GM19395 (cell line): ENCODE data around the gene KHK.

Experiments
- ATAC-seq: cut with Tn5 transposase; IDR thresholded peaks from one replicate; pipeline ENCODE4 v1.9.1; 2021; ENCODE audit warnings: mild to moderate bottlenecking, moderate library complexity; ENCODE audit not compliant: unreplicated experiment

Gene KHK

DNA sequence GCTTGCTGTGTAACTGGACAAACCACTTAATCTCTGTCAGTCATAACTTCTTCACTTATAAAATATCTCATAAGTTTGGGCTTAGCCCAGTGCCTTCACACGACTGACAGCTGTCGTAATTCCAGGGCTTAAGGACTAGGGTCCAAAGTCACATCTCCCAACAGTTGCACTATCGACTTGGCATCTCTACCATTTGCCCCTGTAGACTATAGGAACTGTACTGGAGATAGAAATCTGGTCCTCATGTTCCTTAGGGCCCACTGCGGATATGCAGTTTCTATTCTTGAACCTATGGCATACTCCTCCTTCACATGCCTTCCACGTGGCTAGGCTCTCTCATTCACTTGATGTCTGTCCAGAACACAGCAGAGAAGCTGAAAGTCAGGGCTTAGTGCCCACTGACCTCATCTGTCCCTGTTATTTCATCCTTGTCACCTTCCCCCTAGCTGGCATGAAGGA is 39.7 kb downstream of the KHK start:
- ATAC-seq, result no peak

GRCh38 chr2:27127883-27128667 is 41.5 kb downstream of the KHK start:
- ATAC-seq, result no peak

- no peak for ATAC-seq
Observed at GRCh38 chr2:27128668-27129571, 42.3 kb downstream of the KHK start.

DNA sequence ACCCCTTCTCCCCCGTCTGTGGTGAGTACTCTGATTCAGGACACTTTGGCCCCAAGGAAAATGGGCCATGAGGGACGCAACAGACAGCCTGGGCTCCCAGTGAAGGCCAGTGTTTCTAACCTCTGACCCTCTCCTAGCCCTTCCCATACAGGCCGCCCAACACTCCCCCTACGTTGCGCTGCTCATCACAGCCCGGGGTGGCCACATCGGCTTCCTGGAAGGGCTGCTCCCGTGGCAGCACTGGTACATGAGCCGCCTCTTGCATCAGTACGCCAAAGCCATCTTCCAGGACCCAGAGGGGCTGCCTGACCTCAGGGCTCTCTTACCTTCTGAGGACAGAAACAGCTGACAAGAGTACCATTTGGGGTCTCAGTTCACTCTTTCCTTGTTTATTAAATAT is 43.8 kb downstream of the KHK start:
- no peak for ATAC-seq

DNA sequence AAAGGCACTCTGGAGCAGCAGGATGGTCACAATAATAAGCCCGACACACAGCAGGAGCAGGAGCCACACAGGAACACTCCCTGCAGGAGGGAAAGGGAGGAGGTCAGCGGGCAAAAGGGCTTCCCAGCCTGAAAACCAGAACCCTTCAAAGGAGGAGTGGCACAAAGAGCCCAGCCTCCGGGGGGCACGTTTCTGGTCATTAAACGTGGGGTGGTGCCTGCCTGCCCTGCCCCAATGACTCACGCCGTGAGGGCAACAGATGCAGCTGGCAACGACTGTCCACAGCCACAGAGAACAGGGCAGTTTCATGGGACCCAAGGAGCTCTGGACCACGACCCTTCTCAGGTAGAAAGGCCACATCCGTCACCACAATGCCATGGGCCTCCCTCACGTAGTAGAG is 44.9 kb downstream of the KHK start:
- ATAC-seq, result no peak

GRCh38 chr2:27133195-27133875 is 46.8 kb downstream of the KHK start:
- no peak for ATAC-seq

GRCh38 chr2:27133905-27134780 is 47.6 kb downstream of the KHK start, which contains the start of gene PREB:
Gene PREB, minus strand, starts transcription at chr2:27134636. Its CDS starts 215 bp downstream, at chr2:27134421.
- peak; percentile 78 for ATAC-seq

- no peak for ATAC-seq
Observed at GRCh38 chr2:27134781-27135477, 48.4 kb downstream of the KHK start.

- ATAC-seq, result no peak
Observed at GRCh38 chr2:27135478-27135955, 48.9 kb downstream of the KHK start.

GRCh38 chr2:27136751-27137150 is 50.2 kb downstream of the KHK start:
- no peak for ATAC-seq

DNA sequence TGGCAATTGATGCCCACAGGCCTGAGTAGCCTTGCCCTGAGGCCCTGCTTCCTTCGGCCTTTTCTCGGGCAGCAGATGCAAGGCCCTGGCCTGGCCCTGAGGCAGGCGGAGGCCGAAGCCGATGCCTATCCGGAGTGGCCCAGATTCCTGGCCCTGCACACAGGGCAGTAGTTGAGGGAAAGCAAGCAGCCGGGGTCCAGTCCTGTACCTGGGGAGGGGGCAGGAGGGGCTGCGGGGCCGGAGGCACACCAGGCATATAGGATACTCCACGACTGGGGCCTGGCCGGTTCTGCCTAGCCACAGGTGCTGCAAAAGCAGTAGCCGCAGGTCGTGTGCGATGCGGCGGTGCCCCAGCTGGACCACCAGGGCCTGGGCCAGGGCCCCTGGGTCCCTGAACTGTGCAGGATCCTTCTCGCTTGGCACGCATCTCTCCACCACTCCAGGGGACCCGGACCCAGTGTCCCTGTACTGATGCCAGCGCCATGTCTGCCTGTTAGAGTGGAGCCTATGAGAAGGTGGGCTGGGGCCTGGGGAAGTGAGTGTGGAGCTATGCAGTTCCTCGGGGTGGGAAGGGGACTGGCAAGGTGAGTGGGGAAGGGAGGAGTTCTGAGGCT is 50.9 kb downstream of the KHK start:
- ATAC-seq, result no peak

- no peak for ATAC-seq
Observed at GRCh38 chr2:27138111-27138510, 51.5 kb downstream of the KHK start.

- ATAC-seq, result no peak
Observed at GRCh38 chr2:27139310-27139709, 52.7 kb downstream of the KHK start, which contains the start of gene PRR30. Gene PRR30, minus strand, starts transcription at chr2:27139410. Its CDS starts 1,081 bp downstream, at chr2:27138329.

DNA sequence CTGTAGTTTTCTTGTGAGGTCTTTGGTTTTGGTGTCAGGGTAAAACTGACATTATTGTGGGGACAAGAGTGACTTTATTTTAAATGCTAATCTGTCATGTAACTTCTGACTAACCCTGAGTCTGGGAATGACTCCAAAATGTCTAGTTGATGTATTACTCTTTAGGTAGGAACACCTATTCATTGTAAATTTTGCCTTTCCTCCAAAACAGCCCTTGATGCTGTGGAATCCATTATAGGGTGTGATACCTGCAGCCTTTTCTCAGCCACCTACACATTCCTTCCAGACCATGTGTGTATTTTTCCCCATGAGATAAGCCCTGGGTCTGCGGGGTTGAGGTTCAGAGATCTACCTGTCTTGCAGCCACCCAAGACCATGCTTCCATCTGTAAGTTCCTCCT is 56.7 kb downstream of the KHK start:
- ATAC-seq, result no peak

- no peak for ATAC-seq
Observed at GRCh38 chr2:27145682-27146081, 59.1 kb downstream of the KHK start.

DNA sequence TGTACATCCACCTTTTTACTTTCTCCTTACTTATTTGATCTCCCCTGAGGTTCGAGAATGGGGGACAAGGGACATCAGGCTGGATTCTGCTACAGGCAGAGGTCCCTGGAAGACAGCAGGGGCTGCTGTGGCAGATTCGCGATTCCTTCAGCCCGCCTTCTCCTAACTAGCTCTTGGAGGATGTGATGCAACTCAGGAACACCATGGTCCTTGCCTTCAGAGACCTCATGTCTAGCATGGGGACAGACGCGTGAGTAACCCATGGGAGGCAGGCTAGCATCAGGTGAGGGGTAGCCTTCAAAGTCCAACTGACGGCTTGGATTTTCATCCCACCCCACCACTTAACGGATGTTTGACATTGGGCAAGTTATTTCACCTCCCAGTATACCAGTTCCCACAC is 61.4 kb downstream of the KHK start:
- no peak for ATAC-seq

GRCh38 chr2:27148801-27149439 is 62.3 kb downstream of the KHK start, which contains the start of gene TCF23:
Gene TCF23, plus strand, starts transcription at chr2:27149004. Its CDS starts 130 bp downstream, at chr2:27149134.
- ATAC-seq, result no peak
